ENCODE results near the gene CAST. TPM values are rescaled to one million over a fixed set of nuclear protein-coding genes. Genes with fewer than 3 reads are reported as not detected.

CAST gene
- total and polyA plus RNA-seq, 4 experiments from 2014 or later, result 24.0 to 207 (median 147) TPM

DNA sequence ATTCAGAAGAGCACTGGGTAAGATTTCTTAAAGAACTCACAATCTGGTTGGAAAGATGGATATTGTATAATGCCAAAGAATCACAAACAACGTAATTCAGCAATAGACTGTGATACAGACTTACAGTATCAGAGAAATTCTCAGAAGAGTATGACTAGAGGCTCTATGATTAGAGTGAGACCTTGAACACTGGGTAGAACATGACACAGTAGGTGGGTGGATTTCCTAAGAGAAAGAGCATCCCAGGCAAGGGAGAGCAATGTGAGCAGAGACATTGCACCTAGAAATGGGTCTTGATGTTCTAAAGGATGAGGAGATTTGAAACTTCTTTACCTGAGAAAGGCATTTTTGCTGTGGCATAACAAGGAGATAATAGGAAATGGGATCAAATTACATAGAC, 27.3 kb upstream of the CAST start:
- Mint-ChIP-seq H3K36me3 (no peaks in the 10 kb centered on the region), H3K4me3 (no peak overlapping the region), H3K27ac (no peak overlapping the region), H3K4me1 (peaks cover 0 to 5% (median 3%) of the 10 kb centered on the region in 4 donors), H3K27me3 (peaks cover 2 to 6% of the 10 kb centered on the region in 2 donors), H3K9me3 (no peaks in the 10 kb centered on the region)
- ChIA-PET POLR2A (ENCODE audit: partially characterized antibody) (no interaction called here), CTCF (ENCODE audit: partially characterized antibody) (interaction anchor here (0.9 to 1.0 kb wide), 2 partner anchors 20 to 25 kb away, joined by 3 read pairs; no protein-coding TSS in a partner anchor)
- H3K4me3 ChIP-seq (ENCODE audit: low read length in 2 of 2), result no peak overlapping the region
- H3K36me3 ChIP-seq (ENCODE audit: insufficient read depth, low read length), result no peaks in the 10 kb centered on the region
- no peaks in the 10 kb centered on the region for H3K27me3 ChIP-seq (ENCODE audit: insufficient read depth, low read length)
- intact Hi-C loops (cut with micrococcal nuclease), result no loop called here
- no peaks in the 10 kb centered on the region for H3K9me3 ChIP-seq (ENCODE audit: control insufficient read depth in 1 of 2, low read length in 2 of 2)
- no peaks in the 10 kb centered on the region for H3K4me1 ChIP-seq (ENCODE audit: insufficient read depth, low read length)
- no peak for DNase-seq
- H3K27ac ChIP-seq (ENCODE audit: low read depth, low read length), result no peak overlapping the region

DNA sequence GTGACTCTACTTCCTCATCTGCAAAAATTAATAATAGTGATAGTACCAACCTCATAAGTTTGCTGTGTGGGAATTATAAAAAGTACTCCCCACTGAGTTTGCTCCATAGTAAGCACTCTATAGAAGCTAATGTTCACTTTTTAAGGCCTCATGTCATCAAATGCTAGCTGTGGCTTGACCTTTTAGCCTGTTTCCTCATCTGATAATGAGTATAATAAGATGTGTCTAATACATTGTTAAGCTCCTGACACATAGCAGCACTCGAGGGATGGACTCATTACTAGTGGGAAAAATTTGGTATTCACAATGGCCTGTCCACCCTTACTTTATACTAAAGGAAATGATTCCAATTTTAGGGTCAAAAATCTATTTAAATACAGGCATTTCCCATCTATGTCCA, 26.1 kb upstream of the CAST start:
- Histone ChIP-seq H3K36me3 (ENCODE audit: insufficient read depth, low read length) (no peaks in the 10 kb centered on the region), H3K27me3 (ENCODE audit: insufficient read depth, low read length) (no peaks in the 10 kb centered on the region), H3K4me3 (ENCODE audit: low read length in 2 of 2) (no peak overlapping the region), H3K9me3 (ENCODE audit: control insufficient read depth in 1 of 2, low read length in 2 of 2) (no peaks in the 10 kb centered on the region), H3K4me1 (ENCODE audit: insufficient read depth, low read length) (no peaks in the 10 kb centered on the region), H3K27ac (ENCODE audit: low read depth, low read length) (no peak overlapping the region)
- Mint-ChIP-seq H3K4me3 (no peak overlapping the region), H3K9me3 (no peaks in the 10 kb centered on the region), H3K4me1 (peaks cover 0 to 3% (median 1%) of the 10 kb centered on the region in 4 donors), H3K27ac (no peak overlapping the region), H3K36me3 (no peaks in the 10 kb centered on the region), H3K27me3 (peaks cover 2 to 8% of the 10 kb centered on the region in 2 donors)
- intact Hi-C loops (cut with micrococcal nuclease), result no loop called here
- no peak for DNase-seq
- POLR2A ChIA-PET (ENCODE audit: partially characterized antibody), result interaction anchor here (0.6 kb wide), 1 partner anchor 13 kb away, joined by 3 read pairs; no protein-coding TSS in a partner anchor
- CTCF ChIA-PET (ENCODE audit: partially characterized antibody), result interaction anchor here (0.9 to 1.2 kb wide), 3 partner anchors 22 to 33 kb away, joined by 3 read pairs; no protein-coding TSS in a partner anchor

DNA sequence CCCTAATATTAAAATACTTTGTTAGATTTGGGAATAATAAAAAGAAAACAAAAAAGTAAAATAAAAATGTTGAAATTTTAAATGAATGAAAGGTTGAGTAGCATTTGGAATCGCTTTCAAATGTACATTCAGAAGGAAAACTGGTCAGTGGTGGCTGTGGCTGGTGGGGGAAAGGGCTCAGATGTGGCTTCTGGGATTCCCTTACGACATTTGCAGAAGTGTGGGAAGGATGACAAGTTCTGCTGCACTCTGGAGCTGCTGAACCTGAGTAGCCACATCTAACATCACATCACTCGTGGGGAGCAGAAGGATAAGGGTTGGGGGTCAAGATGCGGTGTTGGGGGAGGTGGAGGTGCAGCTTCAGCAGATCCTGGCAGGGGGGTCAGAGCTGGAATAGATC, 25.6 kb upstream of the CAST start:
- no peak for DNase-seq
- CTCF ChIA-PET (ENCODE audit: partially characterized antibody), result interaction anchor here (0.9 to 1.2 kb wide), 3 partner anchors 22 to 92 kb away, joined by 3 read pairs; no protein-coding TSS in a partner anchor
- H3K36me3 ChIP-seq (ENCODE audit: insufficient read depth, low read length), result no peaks in the 10 kb centered on the region
- H3K4me1 Mint-ChIP-seq, result peaks cover 1 to 4% (median 2%) of the 10 kb centered on the region in 4 donors
- peaks cover 2 to 8% of the 10 kb centered on the region in 2 donors for H3K27me3 Mint-ChIP-seq
- no peak overlapping the region for H3K4me3 Mint-ChIP-seq
- no peaks in the 10 kb centered on the region for H3K36me3 Mint-ChIP-seq
- H3K9me3 Mint-ChIP-seq, result no peaks in the 10 kb centered on the region
- H3K27ac ChIP-seq (ENCODE audit: low read depth, low read length), result no peak overlapping the region
- intact Hi-C loops (cut with micrococcal nuclease), result no loop called here
- H3K27me3 ChIP-seq (ENCODE audit: insufficient read depth, low read length), result no peaks in the 10 kb centered on the region
- H3K4me1 ChIP-seq (ENCODE audit: insufficient read depth, low read length), result no peaks in the 10 kb centered on the region
- no peak overlapping the region for H3K4me3 ChIP-seq (ENCODE audit: low read length in 2 of 2)
- POLR2A ChIA-PET (ENCODE audit: partially characterized antibody), result no interaction called here
- H3K27ac Mint-ChIP-seq, result no peak overlapping the region
- no peaks in the 10 kb centered on the region for H3K9me3 ChIP-seq (ENCODE audit: control insufficient read depth in 1 of 2, low read length in 2 of 2)

DNA sequence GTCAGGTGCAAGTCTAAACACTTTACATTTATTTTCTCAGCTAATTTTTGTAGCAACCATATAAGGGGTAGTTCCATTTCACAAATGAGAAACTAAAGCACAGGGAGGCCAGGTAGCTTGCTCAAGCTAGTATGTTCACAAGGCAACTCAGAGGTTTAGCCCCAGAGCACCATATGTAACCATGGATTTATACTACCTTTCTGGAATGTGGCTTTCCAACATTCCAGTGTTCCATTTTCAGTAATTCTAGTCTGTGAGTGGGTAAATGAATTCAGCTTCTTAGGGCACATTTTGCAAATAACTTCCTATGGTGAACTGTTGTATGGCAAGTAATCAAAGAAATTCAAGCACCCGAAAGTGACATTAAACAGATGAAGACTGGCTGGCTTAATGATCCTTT, 25.0 kb upstream of the CAST start:
- intact Hi-C loops (cut with micrococcal nuclease), result no loop called here
- Histone ChIP-seq H3K27me3 (ENCODE audit: insufficient read depth, low read length) (no peaks in the 10 kb centered on the region), H3K27ac (ENCODE audit: low read depth, low read length) (no peak overlapping the region), H3K4me1 (ENCODE audit: insufficient read depth, low read length) (no peaks in the 10 kb centered on the region), H3K4me3 (ENCODE audit: low read length in 2 of 2) (no peak overlapping the region), H3K9me3 (ENCODE audit: control insufficient read depth in 1 of 2, low read length in 2 of 2) (no peaks in the 10 kb centered on the region), H3K36me3 (ENCODE audit: insufficient read depth, low read length) (no peaks in the 10 kb centered on the region)
- Mint-ChIP-seq H3K4me1 (peaks cover 6 to 10% (median 7%) of the 10 kb centered on the region in 4 donors), H3K9me3 (no peaks in the 10 kb centered on the region), H3K36me3 (no peaks in the 10 kb centered on the region), H3K27ac (no peak overlapping the region), H3K4me3 (no peak overlapping the region), H3K27me3 (peaks cover 2 to 8% of the 10 kb centered on the region in 2 donors)
- ChIA-PET POLR2A (ENCODE audit: partially characterized antibody) (no interaction called here), CTCF (ENCODE audit: partially characterized antibody) (interaction anchor here (1.0 to 1.2 kb wide), 2 partner anchors 23 to 91 kb away, joined by 3 read pairs; no protein-coding TSS in a partner anchor)
- DNase-seq, result no peak

DNA sequence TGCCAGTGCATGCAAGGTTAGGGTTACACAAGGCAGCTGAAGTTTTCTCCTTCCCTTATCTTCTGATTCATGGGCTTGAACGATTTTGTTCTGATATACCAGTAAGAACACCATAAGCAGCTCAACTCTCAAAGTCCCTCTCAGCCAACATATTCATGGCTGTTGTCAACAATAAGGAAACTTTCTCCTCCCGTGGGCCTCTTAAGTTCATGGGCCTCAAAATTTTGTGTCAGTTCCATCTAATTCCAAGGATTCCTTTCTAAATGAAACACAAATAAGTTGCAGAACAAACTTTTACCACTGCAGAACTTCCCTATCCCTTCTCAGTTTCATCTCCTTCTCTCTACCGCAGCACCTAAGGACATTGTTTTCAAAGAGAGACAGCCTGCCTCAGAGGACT, 23.6 kb upstream of the CAST start:
- no peak overlapping the region for H3K27ac ChIP-seq (ENCODE audit: low read depth, low read length)
- H3K4me3 ChIP-seq (ENCODE audit: low read length in 2 of 2), result no peak overlapping the region
- POLR2A ChIA-PET (ENCODE audit: partially characterized antibody), result interaction anchor here (1.2 kb wide), 1 partner anchor 17 kb away, joined by 3 read pairs; no protein-coding TSS in a partner anchor
- CTCF ChIA-PET (ENCODE audit: partially characterized antibody), result no interaction called here
- peaks cover 6 to 10% (median 7%) of the 10 kb centered on the region in 4 donors for H3K4me1 Mint-ChIP-seq
- no peaks in the 10 kb centered on the region for H3K36me3 ChIP-seq (ENCODE audit: insufficient read depth, low read length)
- intact Hi-C loops (cut with micrococcal nuclease), result no loop called here
- no peak overlapping the region for H3K4me3 Mint-ChIP-seq
- no peaks in the 10 kb centered on the region for H3K27me3 ChIP-seq (ENCODE audit: insufficient read depth, low read length)
- no peaks in the 10 kb centered on the region for H3K9me3 Mint-ChIP-seq
- DNase-seq, result no peak
- H3K27me3 Mint-ChIP-seq, result peaks cover 2 to 8% of the 10 kb centered on the region in 2 donors
- no peak overlapping the region for H3K27ac Mint-ChIP-seq
- H3K4me1 ChIP-seq (ENCODE audit: insufficient read depth, low read length), result no peaks in the 10 kb centered on the region
- H3K9me3 ChIP-seq (ENCODE audit: control insufficient read depth in 1 of 2, low read length in 2 of 2), result no peaks in the 10 kb centered on the region
- no peaks in the 10 kb centered on the region for H3K36me3 Mint-ChIP-seq

DNA sequence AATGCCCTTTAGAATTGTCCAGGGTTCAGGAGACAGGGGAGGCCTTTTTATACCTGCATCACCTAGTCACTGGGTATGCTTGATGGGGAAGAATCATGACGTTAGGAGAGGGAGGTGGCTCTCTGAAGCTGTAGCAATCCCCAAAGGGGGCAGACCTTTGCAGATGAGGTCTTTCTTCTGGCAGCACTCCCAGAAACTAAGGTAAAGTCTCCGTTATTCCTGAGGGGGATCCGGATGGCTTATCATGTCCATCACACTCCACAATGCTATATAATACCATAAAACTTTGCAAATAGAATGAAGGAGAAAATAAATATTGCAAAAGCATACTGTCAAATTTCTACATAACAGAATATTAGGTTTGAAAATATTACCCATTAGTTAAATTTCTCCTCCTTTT, 21.5 kb upstream of the CAST start:
- Histone ChIP-seq H3K27me3 (ENCODE audit: insufficient read depth, low read length) (no peaks in the 10 kb centered on the region), H3K4me3 (ENCODE audit: low read length in 2 of 2) (no peak overlapping the region), H3K36me3 (ENCODE audit: insufficient read depth, low read length) (no peaks in the 10 kb centered on the region), H3K9me3 (ENCODE audit: control insufficient read depth in 1 of 2, low read length in 2 of 2) (no peaks in the 10 kb centered on the region), H3K4me1 (ENCODE audit: insufficient read depth, low read length) (no peaks in the 10 kb centered on the region), H3K27ac (ENCODE audit: low read depth, low read length) (no peak overlapping the region)
- peaks cover 2 to 4% of the 10 kb centered on the region in 2 donors for H3K27me3 Mint-ChIP-seq
- no peaks in the 10 kb centered on the region for H3K9me3 Mint-ChIP-seq
- POLR2A ChIA-PET (ENCODE audit: partially characterized antibody), result no interaction called here
- H3K4me1 Mint-ChIP-seq, result peaks cover 6 to 10% (median 7%) of the 10 kb centered on the region in 4 donors
- intact Hi-C loops (cut with micrococcal nuclease), result no loop called here
- no peak for DNase-seq
- H3K27ac Mint-ChIP-seq, result no peak overlapping the region
- no peak overlapping the region for H3K4me3 Mint-ChIP-seq
- H3K36me3 Mint-ChIP-seq, result no peaks in the 10 kb centered on the region
- CTCF ChIA-PET (ENCODE audit: partially characterized antibody), result no interaction called here

DNA sequence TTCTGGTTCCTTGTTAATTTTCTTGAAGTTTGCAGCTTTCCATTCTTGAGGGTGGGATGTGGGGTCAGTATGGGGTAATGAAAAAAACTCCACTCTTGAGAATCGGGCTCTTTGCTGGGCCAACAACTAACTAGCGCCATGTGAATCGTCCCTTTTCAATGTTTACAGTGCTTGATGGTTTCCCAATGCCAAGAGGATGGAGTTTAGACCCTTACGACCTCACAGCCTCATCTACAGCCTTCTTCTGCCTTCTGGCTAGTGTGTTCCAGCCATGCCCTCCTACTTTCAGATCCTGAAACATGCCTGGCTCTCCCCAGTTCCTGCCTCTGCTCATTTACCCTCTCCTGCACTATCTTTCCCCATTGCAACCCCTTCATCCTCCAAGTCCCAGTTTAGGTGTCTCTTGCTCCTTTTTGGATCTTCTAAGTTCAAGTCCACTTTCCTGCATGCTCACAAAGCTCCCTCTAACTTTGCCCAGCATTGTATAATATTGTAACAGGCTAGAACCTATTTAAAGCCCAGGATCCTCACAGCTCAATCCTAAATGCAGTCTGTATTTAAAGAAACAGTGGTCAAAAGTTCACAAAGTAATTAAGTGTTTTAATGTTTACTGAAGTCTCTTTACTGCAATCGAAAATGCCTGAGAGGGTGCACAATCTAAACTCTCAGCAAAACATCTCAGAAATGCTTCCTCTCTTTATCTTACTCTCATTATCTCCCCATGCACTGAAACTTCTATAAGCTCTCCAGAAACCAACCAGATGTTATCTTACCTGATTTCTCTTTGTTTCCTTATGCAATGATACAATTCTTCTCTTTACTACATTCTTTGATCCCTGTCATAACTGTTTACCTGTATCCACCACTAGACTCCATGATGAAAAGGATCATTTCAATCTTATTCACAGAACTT, 20.6 kb upstream of the CAST start:
- peak overlapping the region in 3 of 7 donors; percentile 1 to 60 (median 5) for H3K27ac Mint-ChIP-seq
- Histone ChIP-seq H3K4me3 (ENCODE audit: low read length in 2 of 2) (no peak overlapping the region), H3K4me1 (ENCODE audit: insufficient read depth, low read length) (no peaks in the 10 kb centered on the region), H3K27ac (ENCODE audit: low read depth, low read length) (no peak overlapping the region), H3K36me3 (ENCODE audit: insufficient read depth, low read length) (no peaks in the 10 kb centered on the region), H3K9me3 (ENCODE audit: control insufficient read depth in 1 of 2, low read length in 2 of 2) (no peaks in the 10 kb centered on the region), H3K27me3 (ENCODE audit: insufficient read depth, low read length) (no peaks in the 10 kb centered on the region)
- H3K4me3 Mint-ChIP-seq, result no peak overlapping the region
- no peaks in the 10 kb centered on the region for H3K36me3 Mint-ChIP-seq
- no peaks in the 10 kb centered on the region for H3K9me3 Mint-ChIP-seq
- H3K27me3 Mint-ChIP-seq, result peaks cover under 1 to 2% of the 10 kb centered on the region in 2 donors
- ChIA-PET POLR2A (ENCODE audit: partially characterized antibody) (no interaction called here), CTCF (ENCODE audit: partially characterized antibody) (interaction anchor here (1.3 kb wide), 1 partner anchor 27 kb away, joined by 3 read pairs; no protein-coding TSS in a partner anchor)
- intact Hi-C loops (cut with micrococcal nuclease), result no loop called here
- peaks cover 6 to 10% (median 7%) of the 10 kb centered on the region in 4 donors for H3K4me1 Mint-ChIP-seq
- DNase-seq, result no peak
